K562 (cell line): Measurements from ENCODE around the gene RAI2. TPM values are rescaled to one million over a fixed set of nuclear protein-coding genes. Genes with fewer than 3 reads are reported as not detected.

Source experiments
- ATAC-seq: fragments of 200-7000 bp; cut with Tn5 transposase; 3 replicates; pipeline ENCODE4 v1.9.1; 2020; ENCODE audit warnings: moderate library complexity
- BruUV-seq: library from RNA; stranded (reverse); fragments of 400-500 nt; replicated peaks from 2 replicates; lab custom pipeline; 2021; lab: Mats Ljungman, UMichigan
- CTCF ChIA-PET: fragments of 300-600 bp; formaldehyde crosslinking; extraction: SDS; loops from one replicate; lab custom pipeline; 2021; ENCODE audit warnings: low intra/inter-chr PET ratio; lab: Yijun Ruan, JAX
- POLR2A ChIA-PET: fragments of 300-600, 350-650 bp; sonication (Branson Sonifier 250); formaldehyde crosslinking; extraction: SDS; loops from one replicate; lab custom pipeline; 2021; ENCODE audit warnings: antibody characterized with exemption, inconsistent platforms; lab: Yijun Ruan, JAX
- DNase-seq, 4 experiments: peaks; one replicate each; pipeline versions ENCODE4 v3.0.0 to v3.0.0-alpha.2; 2011 to 2018; ENCODE audit warnings: low spot score in 3 of 4, mixed read lengths in 3 of 4; ENCODE audit errors: extremely low read depth in 1 of 4
- FAIRE-seq: peaks from 2 replicates; lab custom pipeline; 2011; peaks lifted over from hg19 to GRCh38; lab: Jason Lieb, UNC
- H2AFZ ChIP-seq: 2 replicates; pipeline ENCODE4 v1.6.0; 2011; ENCODE audit warnings: low read depth, low read length, control low read depth, inconsistent platforms
- H3K27ac ChIP-seq: fragments of 200-600 bp; 3 replicates; pipeline ENCODE4 v1.8.0; 2011; ENCODE audit warnings: low read depth, mild to moderate bottlenecking, control low read depth, inconsistent platforms, low read length, moderate library complexity, mixed read lengths; ENCODE audit errors: extremely low read depth
- H3K27me3 ChIP-seq, 2 experiments: fragments of 300-600 bp in 1 of 2; 2 replicates in 1 of 2; 3 replicates in 1 of 2; pipeline versions ENCODE4 v1.6.0 to v1.8.0; 2011; ENCODE audit warnings: inconsistent platforms in 2 of 2, low read length in 2 of 2, mild to moderate bottlenecking in 1 of 2, mixed read lengths in 1 of 2, moderate library complexity in 1 of 2; ENCODE audit not compliant: control insufficient read depth in 2 of 2, insufficient read depth in 2 of 2
- H3K36me3 ChIP-seq: fragments of 300-600 bp; 3 replicates; pipeline ENCODE4 v1.8.0; 2011; ENCODE audit warnings: mild to moderate bottlenecking, low read length, inconsistent platforms; ENCODE audit not compliant: control insufficient read depth, insufficient read depth
- H3K4me1 ChIP-seq, 2 experiments: fragments of 200-600 bp in 1 of 2; replicated peaks in 1 of 2; 2 replicates in 1 of 2; 3 replicates in 1 of 2; pipeline versions ENCODE4 v1.5.1 to v1.8.0; 2011; ENCODE audit warnings: inconsistent platforms in 2 of 2, low read length in 2 of 2, mild to moderate bottlenecking in 1 of 2, mixed read lengths in 1 of 2, moderate library complexity in 1 of 2; ENCODE audit not compliant: control insufficient read depth in 2 of 2, insufficient read depth in 2 of 2
- H3K4me2 ChIP-seq: 2 replicates; pipeline ENCODE4 v1.6.1; 2011; ENCODE audit warnings: low read length, control low read depth, inconsistent platforms, mixed read lengths; ENCODE audit not compliant: insufficient read depth
- H3K4me3 ChIP-seq: fragments of 200-600 bp; sonication (generic), shearing (Covaris generic); 2 replicates; pipeline ENCODE4 v1.5.1; 2016; ENCODE audit warnings: control low read depth, inconsistent platforms
- H3K79me2 ChIP-seq: fragments of 200-600 bp; 3 replicates; pipeline ENCODE4 v1.8.0; 2011; ENCODE audit warnings: low read length, inconsistent platforms; ENCODE audit not compliant: control insufficient read depth, insufficient read depth
- H3K9ac ChIP-seq, 2 experiments: 2 replicates each; pipeline versions ENCODE4 v1.6.0 to v1.6.1; 2011; ENCODE audit warnings: low read depth in 2 of 2, low read length in 2 of 2, control low read depth in 1 of 2, inconsistent platforms in 1 of 2, mild to moderate bottlenecking in 1 of 2, mixed read lengths in 1 of 2; ENCODE audit not compliant: insufficient read depth in 1 of 2
- H3K9me1 ChIP-seq: one replicate; pipeline ENCODE4 v1.6.0; 2011; ENCODE audit warnings: inconsistent platforms, mild to moderate bottlenecking, low read length, moderate library complexity; ENCODE audit not compliant: control insufficient read depth, insufficient read depth
- H3K9me3 ChIP-seq: replicated peaks from 2 replicates; pipeline ENCODE4 v1.5.1; 2011; ENCODE audit warnings: low read depth, low read length, inconsistent platforms; ENCODE audit not compliant: control insufficient read depth, insufficient read depth
- H4K20me1 ChIP-seq: replicated peaks from 2 replicates; pipeline ENCODE4 v1.6.1; 2011; ENCODE audit warnings: low read length, inconsistent platforms, mixed read lengths; ENCODE audit not compliant: control insufficient read depth, insufficient read depth
- BHLHE40 ChIP-seq: IDR thresholded peaks from 2 replicates; pipeline ENCODE4 v1.6.1; 2011; ENCODE audit warnings: low read length, improper control_type of control experiment
- IRF2 ChIP-seq: sonication (generic); formaldehyde crosslinking; IDR thresholded peaks from 2 replicates; pipeline ENCODE4 v1.8.1; 2022; ENCODE audit warnings: mild to moderate bottlenecking, missing genetic modification reagents
- ZNF217 ChIP-seq: sonication (generic); formaldehyde crosslinking; IDR thresholded peaks from 2 replicates; pipeline ENCODE4 v1.8.0; 2022; ENCODE audit warnings: mild to moderate bottlenecking, missing genetic modification reagents
- ZNF79 ChIP-seq: fragments of 250-450 bp; sonication (Bioruptor Pico); IDR thresholded peaks from 2 replicates; pipeline ENCODE4 v1.4.0; 2020; ENCODE audit warnings: low read depth, mild to moderate bottlenecking, moderate library complexity
- WGBS: fragments of 100-300 bp; shearing (Covaris generic); methylation state at CpG from one replicate; pipeline ENCODE4 v1.1.6; 2016; ENCODE audit warnings: low coverage, mixed read lengths; ENCODE audit not compliant: insufficient coverage; ENCODE audit errors: missing lambda C conversion rate; 5-methylcytosine and 5-hydroxymethylcytosine counted together
- in situ Hi-C: fragments of 300-500 bp; cut with MboI; formaldehyde crosslinking; loops from 4 replicates; pipeline ENCODE4 v1.15.0; 2018; ENCODE audit warnings: inconsistent platforms, mixed read lengths
- intact Hi-C: fragments of 100-400 bp; cut with micrococcal nuclease; formaldehyde crosslinking; loops from 2 replicates; pipeline ENCODE4 v1.14.2; 2022
- polyA plus RNA-seq, 8 experiments: library from polyadenylated mRNA; depleted of rRNA in 4 of 8; stranded (reverse) in 5 of 8; unstranded in 3 of 8; fragments of >200 nt; fragmentation: Nextera tagmentation in 2 of 8; fragmentation: Illumina TruSeq in 1 of 8; extraction: Ambion mirVana in 2 of 8; extraction: Trizol in 1 of 8; gene quantifications; 2 replicates each; pipeline versions ENCODE4 v1.2.1 to v1.2.3, GENCODE V29; 2011 to 2014; ENCODE audit warnings: inconsistent platforms in 1 of 8, missing spikeins in 1 of 8
- total RNA-seq, 7 experiments: library from RNA; depleted of rRNA in 6 of 7; stranded (reverse); fragments of >200 nt in 6 of 7; fragmentation: Illumina TruSeq in 2 of 7; extraction: Trizol in 2 of 7; gene quantifications; 2 replicates each; pipeline versions ENCODE4 v1.2.1 to v1.2.3, GENCODE V29; 2011 to 2021; ENCODE audit warnings: low replicate concordance in 1 of 7
- TF ChIP-seq, protein P1 (sequence below): fragments of 250-450 bp; sonication (Bioruptor Pico); IDR thresholded peaks from 2 replicates; pipeline ENCODE4 v1.8.0; 2022; ENCODE audit warnings: inconsistent platforms
- TF ChIP-seq, protein P2 (sequence below): fragments of 450-650 bp; IDR thresholded peaks from 2 replicates; pipeline ENCODE4 v1.6.1; 2016; ENCODE audit warnings: low read depth, mild to moderate bottlenecking, moderate library complexity
- TF ChIP-seq, protein P3 (sequence below): sonication (generic); formaldehyde crosslinking; IDR thresholded peaks from 2 replicates; pipeline ENCODE4 v1.8.0; 2022; ENCODE audit warnings: mild to moderate bottlenecking, missing genetic modification reagents

Gene RAI2
- total and polyA plus RNA-seq, 9 of the 15 experiments (the other 6 are each of a cell fraction or from before 2014, with no cell fraction given), result not detected

DNA sequence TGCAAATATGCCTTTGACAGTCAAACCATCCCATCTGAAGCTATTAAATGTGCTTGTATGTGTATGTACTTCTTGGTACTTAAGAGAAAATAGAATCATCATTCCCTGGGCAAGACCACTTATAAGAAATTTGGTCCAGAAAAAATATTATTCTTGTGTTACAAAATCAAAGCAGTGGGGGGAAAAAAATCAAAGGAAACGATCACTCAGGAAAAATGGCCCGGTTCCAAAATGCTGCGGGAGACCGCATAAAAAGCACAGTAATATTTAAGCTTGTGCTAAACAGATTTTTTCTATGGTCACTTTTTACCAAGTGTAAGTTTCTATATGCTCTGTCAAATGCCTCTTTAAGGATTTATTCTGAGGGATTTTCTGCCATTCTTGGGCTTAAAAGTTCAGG, 36.1 kb downstream of the RAI2 start (continued):
- TF ChIP-seq, protein P1, sequence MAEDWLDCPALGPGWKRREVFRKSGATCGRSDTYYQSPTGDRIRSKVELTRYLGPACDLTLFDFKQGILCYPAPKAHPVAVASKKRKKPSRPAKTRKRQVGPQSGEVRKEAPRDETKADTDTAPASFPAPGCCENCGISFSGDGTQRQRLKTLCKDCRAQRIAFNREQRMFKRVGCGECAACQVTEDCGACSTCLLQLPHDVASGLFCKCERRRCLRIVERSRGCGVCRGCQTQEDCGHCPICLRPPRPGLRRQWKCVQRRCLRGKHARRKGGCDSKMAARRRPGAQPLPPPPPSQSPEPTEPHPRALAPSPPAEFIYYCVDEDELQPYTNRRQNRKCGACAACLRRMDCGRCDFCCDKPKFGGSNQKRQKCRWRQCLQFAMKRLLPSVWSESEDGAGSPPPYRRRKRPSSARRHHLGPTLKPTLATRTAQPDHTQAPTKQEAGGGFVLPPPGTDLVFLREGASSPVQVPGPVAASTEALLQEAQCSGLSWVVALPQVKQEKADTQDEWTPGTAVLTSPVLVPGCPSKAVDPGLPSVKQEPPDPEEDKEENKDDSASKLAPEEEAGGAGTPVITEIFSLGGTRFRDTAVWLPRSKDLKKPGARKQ (CRISPR knock-in tag), result no peak
- TF ChIP-seq, protein P2, sequence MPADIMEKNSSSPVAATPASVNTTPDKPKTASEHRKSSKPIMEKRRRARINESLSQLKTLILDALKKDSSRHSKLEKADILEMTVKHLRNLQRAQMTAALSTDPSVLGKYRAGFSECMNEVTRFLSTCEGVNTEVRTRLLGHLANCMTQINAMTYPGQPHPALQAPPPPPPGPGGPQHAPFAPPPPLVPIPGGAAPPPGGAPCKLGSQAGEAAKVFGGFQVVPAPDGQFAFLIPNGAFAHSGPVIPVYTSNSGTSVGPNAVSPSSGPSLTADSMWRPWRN, result no peak

DNA sequence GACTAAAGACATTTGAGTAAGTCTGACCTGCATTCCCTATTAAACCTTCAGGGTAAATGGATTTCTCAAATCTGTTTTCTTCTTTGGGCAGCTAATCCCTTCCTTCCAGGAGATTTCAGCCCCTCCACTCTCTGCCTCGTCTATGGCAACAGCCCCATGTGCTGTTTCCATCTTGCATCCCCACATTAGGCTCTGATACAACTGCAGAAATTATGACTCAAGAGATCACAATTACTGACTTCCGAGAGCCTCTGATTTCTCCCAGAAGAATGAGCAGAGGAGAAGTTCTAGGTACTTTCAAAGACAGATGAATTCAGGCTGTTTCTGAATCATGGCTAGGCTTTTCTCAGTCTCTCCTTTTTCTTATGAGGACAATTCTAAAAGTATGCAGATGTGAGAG, 38.7 kb downstream of the RAI2 start:
- CTCF ChIA-PET, result no interaction called here
- POLR2A ChIA-PET, result no interaction called here
- TF ChIP-seq BHLHE40 (no peak), IRF2 (no peak), ZNF217 (no peak), ZNF79 (CRISPR knock-in tag) (no peak)
- TF ChIP-seq, protein P3, sequence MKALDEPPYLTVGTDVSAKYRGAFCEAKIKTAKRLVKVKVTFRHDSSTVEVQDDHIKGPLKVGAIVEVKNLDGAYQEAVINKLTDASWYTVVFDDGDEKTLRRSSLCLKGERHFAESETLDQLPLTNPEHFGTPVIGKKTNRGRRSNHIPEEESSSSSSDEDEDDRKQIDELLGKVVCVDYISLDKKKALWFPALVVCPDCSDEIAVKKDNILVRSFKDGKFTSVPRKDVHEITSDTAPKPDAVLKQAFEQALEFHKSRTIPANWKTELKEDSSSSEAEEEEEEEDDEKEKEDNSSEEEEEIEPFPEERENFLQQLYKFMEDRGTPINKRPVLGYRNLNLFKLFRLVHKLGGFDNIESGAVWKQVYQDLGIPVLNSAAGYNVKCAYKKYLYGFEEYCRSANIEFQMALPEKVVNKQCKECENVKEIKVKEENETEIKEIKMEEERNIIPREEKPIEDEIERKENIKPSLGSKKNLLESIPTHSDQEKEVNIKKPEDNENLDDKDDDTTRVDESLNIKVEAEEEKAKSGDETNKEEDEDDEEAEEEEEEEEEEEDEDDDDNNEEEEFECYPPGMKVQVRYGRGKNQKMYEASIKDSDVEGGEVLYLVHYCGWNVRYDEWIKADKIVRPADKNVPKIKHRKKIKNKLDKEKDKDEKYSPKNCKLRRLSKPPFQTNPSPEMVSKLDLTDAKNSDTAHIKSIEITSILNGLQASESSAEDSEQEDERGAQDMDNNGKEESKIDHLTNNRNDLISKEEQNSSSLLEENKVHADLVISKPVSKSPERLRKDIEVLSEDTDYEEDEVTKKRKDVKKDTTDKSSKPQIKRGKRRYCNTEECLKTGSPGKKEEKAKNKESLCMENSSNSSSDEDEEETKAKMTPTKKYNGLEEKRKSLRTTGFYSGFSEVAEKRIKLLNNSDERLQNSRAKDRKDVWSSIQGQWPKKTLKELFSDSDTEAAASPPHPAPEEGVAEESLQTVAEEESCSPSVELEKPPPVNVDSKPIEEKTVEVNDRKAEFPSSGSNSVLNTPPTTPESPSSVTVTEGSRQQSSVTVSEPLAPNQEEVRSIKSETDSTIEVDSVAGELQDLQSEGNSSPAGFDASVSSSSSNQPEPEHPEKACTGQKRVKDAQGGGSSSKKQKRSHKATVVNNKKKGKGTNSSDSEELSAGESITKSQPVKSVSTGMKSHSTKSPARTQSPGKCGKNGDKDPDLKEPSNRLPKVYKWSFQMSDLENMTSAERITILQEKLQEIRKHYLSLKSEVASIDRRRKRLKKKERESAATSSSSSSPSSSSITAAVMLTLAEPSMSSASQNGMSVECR, result no peak
- FAIRE-seq, result no peak
- Histone ChIP-seq H3K9me1 (no peaks in the 10 kb centered on the region), H3K9ac (no peak overlapping the region), H4K20me1 (no peaks in the 10 kb centered on the region), H3K4me1 (no peaks in the 10 kb centered on the region), H3K4me2 (no peak overlapping the region), H3K36me3 (no peaks in the 10 kb centered on the region), H3K79me2 (no peaks in the 10 kb centered on the region), H3K27ac (no peak overlapping the region), H2AFZ (no peak overlapping the region), H3K27me3 (no peaks in the 10 kb centered on the region), H3K9me3 (no peaks in the 10 kb centered on the region), H3K4me3 (no peak overlapping the region)
- no peak for ATAC-seq
- in situ Hi-C loops, result no loop called here
- WGBS, result 7% methylated on average over 2 of the region's 2 CpGs
- BruUV-seq, result no TSS peak
- intact Hi-C loops, result no loop called here
- no peak for DNase-seq
